ENCODE data around the gene SORL1-AS1.

GRCh38 chr11:121479698-121480238 lies 27.0 kb upstream of the SORL1-AS1 start:
- TF ChIP-seq YY1 (IDR thresholded peaks at IDR 0.05; ENCODE audit: insufficient read depth, insufficient read length) (no peak), ZNF274 (IDR thresholded peaks at IDR 0.05; ENCODE audit: low read depth, low read length) (no peak), SUZ12 (IDR thresholded peaks at IDR 0.05; ENCODE audit: extremely low read depth, insufficient read depth, insufficient read length) (no peak)

Measured in NT2/D1 (cell line).